ENCODE data around the gene NEXN.

- TF ChIP-seq POLR2AphosphoS5 (IDR thresholded peaks at IDR 0.05) (no peak), CTCF (IDR thresholded peaks at IDR 0.05) (no peak), EP300 (IDR thresholded peaks at IDR 0.05) (no peak)
These were observed 29.7 kb upstream of the NEXN start for GRCh38 chr1:77858725-77859124.
